GM19467 (cell line): Measurements from ENCODE around the gene LYZ.

Experiments used
- ATAC-seq: cut with Tn5 transposase; IDR thresholded peaks from one replicate; pipeline ENCODE4 v1.9.1; 2021; ENCODE audit warnings: mild to moderate bottlenecking, moderate library complexity; ENCODE audit not compliant: unreplicated experiment

The LYZ gene

DNA sequence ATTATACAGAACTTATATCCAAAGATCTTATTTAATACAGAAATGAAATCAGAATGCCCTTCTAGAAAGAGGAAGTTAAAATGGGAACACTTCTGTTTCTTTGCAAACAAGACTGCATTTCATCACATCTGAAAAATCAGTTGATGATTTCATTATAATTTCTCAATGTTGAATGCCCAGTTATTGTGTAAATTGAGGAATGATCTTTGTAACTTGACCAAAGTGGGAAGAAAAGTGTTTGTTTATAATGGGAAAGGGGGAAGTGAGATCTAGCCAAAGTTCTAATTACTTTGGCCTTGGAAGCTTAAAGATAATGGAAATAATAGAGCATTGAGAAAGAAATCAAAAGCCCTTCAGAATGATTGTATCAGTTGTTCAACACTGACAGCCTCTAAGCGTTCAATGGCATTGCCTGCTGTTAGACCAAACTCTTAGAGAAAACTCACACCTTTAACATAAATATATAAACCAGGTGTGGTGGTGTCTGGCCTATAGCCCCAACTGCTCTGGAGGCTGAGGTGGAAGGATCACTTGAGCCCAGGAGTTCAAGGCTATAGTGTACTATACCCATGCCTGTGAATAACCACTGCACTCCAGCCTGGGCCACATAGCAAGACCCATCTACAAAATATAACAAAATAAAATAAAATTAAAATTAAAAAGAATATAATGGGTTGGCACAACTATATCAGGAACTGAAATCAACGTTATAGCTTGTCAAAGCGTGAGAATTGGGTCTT lies 9.9 kb upstream of the LYZ start:
- ATAC-seq, result no peak

DNA sequence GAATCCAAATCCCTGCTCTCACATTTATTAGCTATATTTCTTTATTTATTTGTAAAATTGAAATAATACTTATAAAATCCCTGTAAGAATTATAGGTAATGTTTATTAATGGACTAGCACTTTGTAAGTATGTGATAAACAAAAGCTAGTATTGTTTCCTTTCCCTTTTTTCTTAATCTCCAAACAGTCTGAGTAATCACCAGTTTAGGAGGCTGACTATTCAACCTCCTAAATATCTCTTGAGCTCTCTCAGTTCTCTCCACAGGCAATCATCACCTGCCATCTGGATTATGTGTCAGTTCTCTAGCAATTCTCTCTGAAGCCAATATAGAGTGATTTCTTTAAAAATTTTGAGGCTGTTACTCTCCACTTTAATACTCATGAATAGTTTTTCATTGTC lies 9.2 kb upstream of the LYZ start:
- no peak for ATAC-seq

DNA sequence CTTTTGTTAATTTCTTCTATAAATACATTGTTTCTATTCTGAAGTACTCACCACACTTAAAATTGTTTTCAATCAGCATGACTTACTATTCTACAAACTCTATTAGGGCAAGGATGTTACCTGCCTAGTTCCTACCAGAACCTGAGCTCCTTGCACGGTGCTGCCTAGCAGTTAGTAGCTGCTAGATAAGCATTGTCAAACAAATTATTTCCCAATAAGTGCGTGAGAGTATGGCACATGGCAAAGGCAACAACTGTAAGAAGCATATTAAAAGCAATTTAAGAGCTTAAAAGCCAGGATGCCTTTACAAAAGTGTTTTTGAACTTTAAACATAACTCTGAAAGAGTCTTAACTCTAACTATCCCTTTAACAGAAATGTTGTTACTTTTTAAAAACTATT lies 8.2 kb upstream of the LYZ start:
- ATAC-seq, result no peak

DNA sequence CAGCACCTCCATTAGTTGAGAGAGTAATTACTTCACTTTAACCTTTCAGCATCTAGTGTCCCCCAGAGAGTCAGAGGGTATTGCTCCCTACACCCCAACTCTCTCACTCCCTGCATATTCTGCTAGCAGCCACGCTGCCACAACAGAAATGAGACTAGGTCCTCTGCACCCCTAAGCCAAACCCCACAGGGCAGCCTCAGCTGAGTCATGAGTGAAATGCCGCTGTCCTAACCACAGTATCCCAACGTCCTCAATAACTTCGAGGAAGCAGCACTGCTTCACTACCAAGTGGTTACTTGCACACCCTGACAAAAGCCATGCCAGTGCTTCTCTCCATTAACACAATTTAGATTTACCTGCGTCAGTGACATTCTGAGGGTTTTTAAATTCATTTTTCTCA lies 6.9 kb upstream of the LYZ start:
- no peak for ATAC-seq

DNA sequence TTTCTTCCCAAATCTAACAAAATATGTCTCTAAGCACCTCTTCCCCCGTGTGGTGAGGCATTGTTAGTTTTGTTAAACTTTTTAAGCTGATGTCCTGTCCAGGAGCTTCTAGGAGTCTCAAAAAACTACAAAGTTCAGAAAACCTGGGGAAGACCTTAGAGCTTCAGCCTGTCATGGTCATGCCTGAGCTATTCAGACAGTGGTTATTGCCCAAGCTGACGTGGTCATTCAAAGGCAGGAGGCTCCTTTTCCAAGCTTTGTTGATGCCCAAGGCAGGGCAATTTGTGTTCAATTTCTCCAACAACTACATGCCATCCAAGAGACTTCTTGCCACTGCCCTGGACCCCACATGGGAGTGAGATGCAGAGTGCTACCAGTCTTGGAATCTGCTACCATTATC lies 5.8 kb upstream of the LYZ start:
- ATAC-seq, result no peak

DNA sequence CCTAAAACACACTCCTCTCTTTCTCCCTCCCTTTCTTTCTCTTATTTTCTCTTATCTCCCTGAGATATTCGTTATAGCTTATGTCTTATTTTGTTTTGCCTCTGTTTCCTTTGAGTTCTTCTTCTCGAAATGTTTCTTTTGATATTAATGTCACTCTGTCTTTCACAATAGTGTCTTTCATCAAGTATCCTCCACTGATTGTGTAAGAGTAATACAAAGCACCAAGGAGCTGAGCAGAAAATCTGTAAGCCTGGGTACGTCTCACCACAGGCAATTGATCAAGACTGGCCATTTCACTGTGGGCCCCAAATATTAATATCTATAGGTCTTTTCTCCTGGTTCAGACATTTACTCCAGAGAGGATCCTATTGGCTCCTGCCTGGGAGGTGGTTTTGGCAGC lies 4.8 kb upstream of the LYZ start:
- no peak for ATAC-seq

DNA sequence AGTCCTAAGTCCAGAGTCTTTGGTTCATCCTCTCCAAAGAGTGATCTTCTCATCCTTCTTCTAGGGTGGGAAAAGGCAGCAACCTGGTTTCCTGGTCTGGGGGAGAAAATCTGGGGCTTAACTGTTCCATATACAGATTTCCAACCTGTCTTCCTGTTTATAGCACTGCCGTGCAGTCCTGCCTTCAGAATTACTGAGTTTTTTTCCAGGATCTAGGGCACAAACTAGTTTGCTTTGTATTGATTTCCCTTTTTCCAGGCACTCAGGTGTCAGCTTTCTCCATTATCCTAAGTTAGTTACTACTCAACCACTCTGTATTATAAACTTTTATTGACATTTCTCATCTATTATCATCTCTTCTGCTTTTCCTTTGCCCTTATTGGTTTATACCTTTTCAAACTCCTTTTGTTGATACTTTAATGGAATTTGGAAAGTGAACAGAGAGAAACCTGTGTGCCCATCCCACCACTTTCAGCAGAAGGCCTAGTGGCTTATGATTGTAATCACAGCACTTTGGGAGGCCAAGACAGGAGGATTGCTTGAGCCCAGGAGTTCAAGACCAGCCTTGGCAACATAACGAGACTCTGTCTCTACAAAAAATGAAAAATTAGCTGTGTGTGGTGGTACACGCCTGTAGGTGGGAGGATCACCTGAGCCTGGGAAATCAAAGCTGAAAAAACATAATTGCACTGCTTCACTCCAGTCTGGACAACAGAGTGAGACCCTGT lies 4.1 kb upstream of the LYZ start:
- no peak for ATAC-seq

DNA sequence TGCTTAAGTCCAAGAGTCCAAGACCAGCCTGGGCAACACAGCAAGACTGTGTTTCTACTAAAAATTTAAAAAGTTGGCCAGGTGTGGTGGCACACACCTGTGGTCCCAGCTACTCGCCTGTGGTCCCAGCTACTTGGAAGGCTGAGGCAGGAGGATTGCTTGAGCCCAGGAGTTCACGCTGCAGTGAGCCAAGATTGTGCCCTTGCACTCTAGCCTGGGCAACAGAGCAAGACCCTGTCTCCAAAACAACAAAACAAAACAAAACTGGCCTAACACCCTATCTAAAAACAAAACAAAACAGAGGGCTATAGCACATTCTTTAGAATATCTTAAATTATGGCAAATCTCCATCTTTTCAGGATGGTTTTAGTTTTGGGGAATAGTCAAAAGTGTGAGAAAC lies 3.1 kb upstream of the LYZ start:
- ATAC-seq, result no peak

DNA sequence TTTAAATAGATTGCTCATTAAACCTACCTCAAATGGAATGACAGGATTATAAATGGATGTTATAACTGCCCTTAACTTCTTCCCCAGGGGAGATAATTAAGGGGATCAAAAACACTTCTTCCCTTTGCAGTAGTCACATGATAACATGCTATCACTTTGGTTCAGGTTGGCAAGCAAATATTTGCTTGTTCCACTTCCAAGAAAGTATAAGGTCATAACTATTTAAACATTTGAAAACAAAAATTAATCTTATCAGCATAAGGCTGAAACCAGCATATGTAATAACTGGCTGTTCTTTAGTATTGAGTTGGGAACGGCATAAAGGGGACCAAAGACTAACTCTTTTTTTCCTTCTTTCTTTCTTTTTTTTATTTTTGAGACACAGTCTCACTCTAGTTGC lies 2.4 kb upstream of the LYZ start:
- ATAC-seq, result no peak

DNA sequence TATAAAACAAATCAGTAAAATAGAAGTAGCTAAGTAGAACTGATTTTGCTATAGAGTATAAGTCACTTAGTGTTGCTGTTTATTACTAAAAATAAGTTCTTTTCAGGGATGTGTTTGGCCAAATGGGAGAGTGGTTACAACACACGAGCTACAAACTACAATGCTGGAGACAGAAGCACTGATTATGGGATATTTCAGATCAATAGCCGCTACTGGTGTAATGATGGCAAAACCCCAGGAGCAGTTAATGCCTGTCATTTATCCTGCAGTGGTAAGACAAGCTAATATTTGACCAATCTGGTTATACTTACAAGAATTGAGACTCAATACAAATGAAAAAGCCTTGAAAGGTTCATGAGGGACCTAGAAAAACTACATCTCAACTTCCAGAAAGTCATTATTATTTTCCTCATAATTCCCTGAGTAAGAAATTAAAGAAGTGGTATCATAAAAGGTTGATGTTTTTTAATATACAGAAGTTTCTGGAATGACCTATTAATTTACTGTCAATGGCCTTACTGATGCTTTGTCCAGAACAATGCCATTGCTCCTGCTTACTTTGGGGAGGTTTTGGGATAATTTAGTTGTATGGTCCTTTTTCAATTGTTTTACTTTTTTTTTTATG lies 1.9 kb downstream of the LYZ start:
- ATAC-seq, result no peak

DNA sequence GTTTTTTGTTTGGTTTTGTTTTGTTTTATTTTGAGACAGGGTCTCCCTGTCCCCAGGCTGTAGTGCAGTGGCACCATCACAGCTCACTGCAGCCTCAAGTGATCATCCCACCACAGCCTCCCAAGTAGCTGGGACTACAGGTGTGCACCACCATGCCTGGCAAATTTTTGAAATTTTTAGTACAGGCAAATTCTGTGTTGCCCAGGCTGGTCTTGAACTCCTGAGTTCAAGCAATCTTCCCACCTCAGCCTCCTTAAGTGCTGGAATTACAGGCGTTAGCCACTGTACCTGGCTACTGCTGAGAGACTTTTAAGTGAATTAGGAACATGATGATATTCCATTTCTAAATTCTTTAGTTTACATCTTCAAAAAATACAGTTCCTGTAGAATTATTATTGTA lies 2.6 kb downstream of the LYZ start:
- ATAC-seq, result no peak

DNA sequence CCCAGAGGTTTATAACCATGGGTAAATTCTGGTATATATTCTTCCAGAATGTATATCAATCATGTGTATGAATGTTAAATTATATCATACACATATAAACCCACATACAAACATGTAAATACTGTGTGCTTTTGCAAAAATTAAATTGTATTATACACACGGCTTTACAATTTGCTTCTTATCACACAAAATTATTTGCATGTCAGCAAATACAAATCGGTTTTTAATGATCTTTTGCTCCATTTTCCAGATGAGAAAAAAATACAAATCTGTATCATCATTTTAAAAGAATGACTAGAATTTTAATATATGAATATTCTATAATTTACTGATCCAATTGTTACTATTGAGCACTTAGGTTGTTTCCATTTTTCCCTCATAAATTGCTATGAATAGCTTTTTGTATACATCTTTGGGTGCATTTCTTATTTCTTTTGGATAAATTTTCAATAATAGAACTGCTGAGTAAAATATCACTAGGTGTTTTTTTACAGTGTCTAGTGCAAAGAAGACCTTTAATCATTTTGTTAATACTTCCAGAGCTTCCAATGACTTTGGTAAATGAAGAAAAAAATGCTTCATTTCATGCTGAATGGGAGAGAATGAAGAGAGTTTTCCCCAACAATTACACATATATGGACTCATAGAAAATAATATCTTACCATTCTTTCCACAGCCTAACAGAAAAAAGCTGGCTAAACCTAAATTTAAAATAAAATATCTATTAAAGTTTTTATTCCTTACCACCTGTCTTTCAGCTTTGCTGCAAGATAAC lies 3.5 kb downstream of the LYZ start:
- no peak for ATAC-seq

DNA sequence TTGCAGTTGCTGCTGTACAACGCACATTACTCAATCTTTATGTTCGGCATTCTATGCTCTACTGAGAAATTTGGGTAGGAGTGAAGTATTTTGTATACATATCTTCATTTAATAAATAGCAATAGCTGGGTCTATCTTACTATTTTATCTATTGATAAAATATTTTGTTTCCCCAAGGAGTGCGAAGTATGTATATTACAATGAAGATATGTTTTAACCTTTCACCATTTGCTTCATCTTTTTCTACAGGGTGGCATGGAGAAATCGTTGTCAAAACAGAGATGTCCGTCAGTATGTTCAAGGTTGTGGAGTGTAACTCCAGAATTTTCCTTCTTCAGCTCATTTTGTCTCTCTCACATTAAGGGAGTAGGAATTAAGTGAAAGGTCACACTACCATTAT lies 4.7 kb downstream of the LYZ start:
- ATAC-seq, result no peak

DNA sequence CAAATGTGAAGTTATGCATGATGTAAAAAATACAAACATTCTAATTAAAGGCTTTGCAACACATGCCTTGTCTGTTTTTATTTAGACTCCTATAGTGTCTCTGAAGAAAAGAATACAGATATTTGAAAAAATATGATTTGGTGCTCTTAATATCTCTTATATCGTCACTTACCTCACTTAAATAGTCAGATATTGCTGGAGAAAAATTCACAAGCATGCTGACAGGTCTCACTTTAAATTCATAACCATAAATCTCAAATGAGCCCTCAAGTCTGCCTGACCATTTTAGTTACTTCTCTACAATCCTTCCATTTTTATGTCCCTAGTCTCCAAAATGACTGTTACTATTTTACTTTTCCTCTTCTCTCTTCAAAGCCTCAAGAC lies 6.0 kb downstream of the LYZ start:
- ATAC-seq, result no peak

DNA sequence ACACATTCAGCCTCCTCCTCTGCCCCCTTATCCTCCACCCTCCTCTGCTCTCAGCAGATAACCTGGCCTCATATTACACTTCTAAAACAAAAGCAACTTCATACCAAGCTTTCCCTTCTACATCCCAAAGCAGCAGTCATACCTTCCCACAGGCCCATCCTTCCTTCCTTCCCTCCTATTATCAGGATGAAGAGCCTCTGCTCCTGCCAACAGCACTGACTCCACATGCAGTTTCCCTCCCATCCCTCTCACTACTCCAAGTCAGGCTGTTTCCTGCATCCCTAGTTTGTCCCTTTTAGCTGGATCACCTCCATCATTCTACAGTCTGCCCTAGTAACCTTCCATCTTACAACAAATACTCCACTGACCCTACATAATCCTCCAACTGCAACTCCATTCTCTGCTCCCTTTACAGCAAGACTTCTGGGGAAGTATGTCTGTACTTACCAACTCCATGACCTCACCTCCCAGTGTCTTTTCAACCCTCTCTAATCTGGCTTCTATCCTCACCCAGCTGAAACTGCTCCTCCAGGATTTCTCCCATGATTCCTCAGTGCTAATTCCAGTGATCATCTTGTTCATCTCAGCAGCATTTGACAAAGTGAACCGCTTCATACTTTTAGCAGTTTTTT lies 6.5 kb downstream of the LYZ start:
- ATAC-seq, result no peak

DNA sequence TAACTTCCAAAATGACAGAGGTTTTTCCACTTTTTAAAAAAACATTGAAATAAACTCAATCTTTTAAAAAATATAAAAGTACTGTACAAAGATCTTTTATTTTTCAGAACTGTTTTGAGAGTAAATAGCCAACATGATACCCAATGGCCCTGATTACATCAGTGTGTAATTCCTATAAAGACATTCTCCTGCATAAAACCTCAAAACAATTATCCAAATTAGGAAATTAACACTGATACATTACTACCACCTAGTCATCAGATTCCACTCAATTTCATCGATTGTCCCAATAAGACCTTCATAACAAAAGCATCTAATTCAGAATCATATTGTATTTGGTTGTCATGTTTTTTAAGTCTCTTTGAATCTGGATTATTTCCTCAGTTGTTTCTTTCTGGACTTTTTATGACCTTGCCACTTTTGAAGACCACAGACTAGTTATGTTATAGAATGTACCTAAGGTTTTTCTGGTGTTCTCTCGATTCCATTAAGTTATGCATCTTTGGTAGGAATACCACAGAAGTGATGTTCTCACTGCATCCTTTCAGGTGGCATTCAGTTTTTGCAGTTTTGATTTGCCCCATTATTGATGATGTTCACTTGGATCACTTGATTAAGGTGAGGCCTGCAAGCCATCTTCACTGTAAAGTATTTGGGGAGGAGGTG lies 7.3 kb downstream of the LYZ start:
- no peak for ATAC-seq

DNA sequence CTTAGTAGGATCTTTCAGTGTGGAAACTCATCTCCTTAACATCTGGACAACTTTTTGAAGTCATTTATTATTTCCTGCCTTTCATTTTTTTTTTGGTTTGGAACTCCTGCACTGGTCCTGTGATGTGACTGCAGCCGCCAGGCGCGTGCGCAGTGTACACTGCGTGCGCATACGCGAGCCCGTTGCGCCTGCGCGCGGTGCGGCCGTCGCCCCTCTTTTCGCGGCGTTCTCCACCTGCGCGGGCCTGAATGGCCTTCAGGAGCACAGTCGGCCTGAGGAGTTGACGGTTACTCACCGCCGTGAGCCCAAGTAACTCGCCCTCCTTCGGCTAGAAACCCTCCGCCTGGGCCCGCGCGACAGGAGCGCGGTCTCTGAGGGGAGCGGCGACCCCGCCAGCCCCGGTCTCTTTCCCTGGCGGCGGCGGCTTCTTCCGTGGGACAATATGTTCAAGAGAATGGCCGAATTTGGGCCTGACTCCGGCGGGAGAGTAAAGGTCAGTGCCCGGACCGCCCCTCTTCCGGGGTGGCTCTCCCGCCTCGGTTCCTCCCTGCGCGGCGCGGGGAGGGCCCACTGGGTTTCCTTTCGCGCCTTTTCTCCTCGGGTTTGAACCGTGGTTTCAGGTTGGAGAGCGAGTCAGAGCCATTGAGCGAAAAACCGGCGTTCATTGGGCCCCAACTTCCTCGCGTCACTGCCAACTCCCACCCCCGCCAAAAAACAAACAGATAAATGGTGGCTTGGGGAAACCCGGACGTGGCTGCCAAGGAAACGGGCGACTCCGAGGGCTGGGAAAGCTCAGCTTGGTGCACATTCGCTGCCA lies 11.6 kb downstream of the LYZ start, which contains the start of gene YEATS4:
YEATS4 (plus strand) TSS at position 213 of the 817 bp plus-strand sequence; CDS start at position 443, 230 bp downstream.
- ATAC-seq, result peak; percentile 80

DNA sequence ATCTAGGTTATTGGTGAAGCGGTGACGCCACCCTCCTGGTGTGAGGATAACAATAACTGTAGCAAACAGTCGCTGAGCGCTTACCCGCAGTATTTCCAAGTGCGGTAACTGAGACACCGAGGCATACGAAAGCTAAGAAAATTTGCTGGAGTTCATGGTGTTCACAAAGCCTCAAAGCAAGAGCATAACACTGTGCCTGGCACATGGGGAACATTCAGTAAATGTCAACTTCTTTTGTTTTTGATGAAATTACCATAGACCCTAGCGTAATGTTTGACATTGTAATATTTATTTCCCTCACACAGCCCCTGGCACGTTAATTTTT lies 12.1 kb downstream of the LYZ start:
- no peak for ATAC-seq

DNA sequence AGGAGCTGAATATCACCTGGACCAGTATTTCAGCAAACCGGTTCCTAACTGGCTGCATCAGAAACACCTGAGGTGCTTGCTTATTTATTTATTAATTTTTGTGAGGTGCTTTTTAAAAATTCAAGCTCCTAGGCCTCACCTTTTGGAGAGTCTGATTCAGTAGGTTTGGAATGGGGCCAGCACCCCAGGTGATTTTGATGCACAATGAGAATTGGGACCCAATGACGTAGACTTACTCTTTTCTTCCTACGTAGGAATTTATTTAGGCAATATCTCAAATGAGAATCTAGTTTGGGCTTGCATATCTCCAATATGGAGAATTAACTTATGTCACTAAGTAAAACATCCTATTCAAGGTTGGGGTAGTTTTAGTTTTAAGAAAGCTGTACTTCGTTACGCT lies 18.6 kb downstream of the LYZ start:
- no peak for ATAC-seq

DNA sequence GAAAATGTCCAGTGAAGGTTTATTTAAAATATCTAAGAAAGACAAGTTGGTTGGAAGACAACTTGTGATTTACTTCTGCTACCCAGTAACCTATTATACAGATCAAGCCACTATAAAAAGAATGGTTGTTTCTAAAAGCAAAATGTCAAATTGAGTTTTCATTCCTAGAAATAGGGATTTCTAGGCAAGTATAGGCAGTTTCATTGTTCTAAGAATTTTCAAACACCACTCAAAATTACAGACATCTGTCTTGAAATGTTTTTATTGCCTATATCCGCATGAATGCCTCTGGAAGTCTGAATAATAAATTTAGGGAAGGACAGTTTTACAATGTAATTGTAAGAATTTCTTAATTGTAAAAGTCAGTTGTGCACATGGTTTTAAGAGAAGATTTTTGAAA lies 20.0 kb downstream of the LYZ start:
- no peak for ATAC-seq
